ENCODE data around the gene EEF2. TPM values are rescaled to one million over a fixed set of nuclear protein-coding genes. Genes with fewer than 3 reads are reported as not detected.
"Not testable (repeated sequence)": the region's sequence is repeated elsewhere in the genome, so short reads cannot be mapped to it uniquely, and the experiment has no call there.

Gene EEF2
- total and polyA plus RNA-seq, 4 experiments from 2014 or later, result 274 to 2,389 (median 1,518) TPM

- H3K4me3 Mint-ChIP-seq, result peak overlapping the region in 1 of 8 donors; percentile 34
- no peaks in the 10 kb centered on the region for H3K27me3 Mint-ChIP-seq
- H3K27ac Mint-ChIP-seq, result peak overlapping the region in 1 of 7 donors; percentile 47
- peaks cover 9 to 55% (median 20%) of the 10 kb centered on the region in 4 donors for H3K4me1 Mint-ChIP-seq
- Histone ChIP-seq H3K27me3 (ENCODE audit: insufficient read depth, low read length) (no peaks in the 10 kb centered on the region), H3K27ac (ENCODE audit: low read depth, low read length) (no peak overlapping the region), H3K4me1 (ENCODE audit: insufficient read depth, low read length) (peaks cover 38% of the 10 kb centered on the region), H3K9me3 (ENCODE audit: control insufficient read depth in 1 of 2, low read length in 2 of 2) (no peaks in the 10 kb centered on the region), H3K4me3 (ENCODE audit: low read length in 2 of 2) (no peak overlapping the region), H3K36me3 (ENCODE audit: insufficient read depth, low read length) (peaks cover 10% of the 10 kb centered on the region)
- intact Hi-C loops (cut with micrococcal nuclease), result no loop called here
- no peaks in the 10 kb centered on the region for H3K9me3 Mint-ChIP-seq
- CTCF ChIA-PET (ENCODE audit: partially characterized antibody), result no interaction called here
- POLR2A ChIA-PET (ENCODE audit: partially characterized antibody), result interaction anchor here (1.2 kb wide), 1 partner anchor 26 kb away, joined by 3 read pairs; no protein-coding TSS in a partner anchor
- DNase-seq, result no peak
- peaks cover 0 to 21% of the 10 kb centered on the region in 2 donors for H3K36me3 Mint-ChIP-seq
Observed at GRCh38 chr19:4013886-4014540, 28.8 kb upstream of the EEF2 start.

- ChIA-PET POLR2A (ENCODE audit: partially characterized antibody) (interaction anchor here (1.2 kb wide), 1 partner anchor 25 kb away, joined by 3 read pairs; no protein-coding TSS in a partner anchor), CTCF (ENCODE audit: partially characterized antibody) (no interaction called here)
- no peak for DNase-seq
- Mint-ChIP-seq H3K36me3 (peaks cover 0 to 19% of the 10 kb centered on the region in 2 donors), H3K27ac (no peak overlapping the region), H3K27me3 (no peaks in the 10 kb centered on the region), H3K9me3 (no peaks in the 10 kb centered on the region), H3K4me3 (no peak overlapping the region), H3K4me1 (peaks cover 13 to 53% (median 26%) of the 10 kb centered on the region in 4 donors)
- H3K4me1 ChIP-seq (ENCODE audit: insufficient read depth, low read length), result peaks cover 48% of the 10 kb centered on the region
- H3K27ac ChIP-seq (ENCODE audit: low read depth, low read length), result no peak overlapping the region
- H3K27me3 ChIP-seq (ENCODE audit: insufficient read depth, low read length), result no peaks in the 10 kb centered on the region
- H3K9me3 ChIP-seq (ENCODE audit: control insufficient read depth in 1 of 2, low read length in 2 of 2), result no peaks in the 10 kb centered on the region
- intact Hi-C loops (cut with micrococcal nuclease), result no loop called here
- no peak overlapping the region for H3K4me3 ChIP-seq (ENCODE audit: low read length in 2 of 2)
- H3K36me3 ChIP-seq (ENCODE audit: insufficient read depth, low read length), result peaks cover 10% of the 10 kb centered on the region
Observed at GRCh38 chr19:4012975-4013634, 27.8 kb upstream of the EEF2 start.

GRCh38 chr19:4012092-4012974 is 27.1 kb upstream of the EEF2 start:
- Histone ChIP-seq H3K27ac (ENCODE audit: low read depth, low read length) (no peak overlapping the region), H3K36me3 (ENCODE audit: insufficient read depth, low read length) (peaks cover 10% of the 10 kb centered on the region), H3K27me3 (ENCODE audit: insufficient read depth, low read length) (no peaks in the 10 kb centered on the region), H3K4me3 (ENCODE audit: low read length in 2 of 2) (no peak overlapping the region), H3K4me1 (ENCODE audit: insufficient read depth, low read length) (peaks cover 48% of the 10 kb centered on the region), H3K9me3 (ENCODE audit: control insufficient read depth in 1 of 2, low read length in 2 of 2) (no peaks in the 10 kb centered on the region)
- CTCF ChIA-PET (ENCODE audit: partially characterized antibody), result no interaction called here
- Mint-ChIP-seq H3K27ac (no peak overlapping the region), H3K4me1 (peaks cover 13 to 53% (median 26%) of the 10 kb centered on the region in 4 donors), H3K27me3 (no peaks in the 10 kb centered on the region), H3K4me3 (no peak overlapping the region), H3K9me3 (no peaks in the 10 kb centered on the region), H3K36me3 (peaks cover 0 to 18% of the 10 kb centered on the region in 2 donors)
- intact Hi-C loops (cut with micrococcal nuclease), result no loop called here
- no peak for DNase-seq
- POLR2A ChIA-PET (ENCODE audit: partially characterized antibody), result no interaction called here

GRCh38 chr19:4011430-4011829 is 26.2 kb upstream of the EEF2 start:
- POLR2A ChIA-PET (ENCODE audit: partially characterized antibody); H3K36me3 ChIP-seq (ENCODE audit: insufficient read depth, low read length): not testable (repeated sequence)

GRCh38 chr19:4010808-4011110 is 25.5 kb upstream of the EEF2 start:
- Mint-ChIP-seq H3K4me3 (peak overlapping the region in 1 of 8 donors; percentile 3), H3K4me1 (peaks cover 13 to 49% (median 22%) of the 10 kb centered on the region in 4 donors), H3K36me3 (peaks cover 0 to 13% of the 10 kb centered on the region in 2 donors), H3K9me3 (no peaks in the 10 kb centered on the region), H3K27ac (no peak overlapping the region), H3K27me3 (no peaks in the 10 kb centered on the region)
- ChIA-PET POLR2A (ENCODE audit: partially characterized antibody) (no interaction called here), CTCF (ENCODE audit: partially characterized antibody) (no interaction called here)
- Histone ChIP-seq H3K27ac (ENCODE audit: low read depth, low read length) (no peak overlapping the region), H3K4me3 (ENCODE audit: low read length in 2 of 2) (no peak overlapping the region), H3K36me3 (ENCODE audit: insufficient read depth, low read length) (peaks cover 10% of the 10 kb centered on the region), H3K4me1 (ENCODE audit: insufficient read depth, low read length) (peaks cover 54% of the 10 kb centered on the region), H3K27me3 (ENCODE audit: insufficient read depth, low read length) (no peaks in the 10 kb centered on the region), H3K9me3 (ENCODE audit: control insufficient read depth in 1 of 2, low read length in 2 of 2) (no peaks in the 10 kb centered on the region)
- intact Hi-C loops (cut with micrococcal nuclease), result no loop called here
- DNase-seq, result no peak

More at GRCh38 chr19:4011430-4011829, 26.2 kb upstream of the EEF2 start:
- CTCF ChIA-PET (ENCODE audit: partially characterized antibody); H3K4me3 ChIP-seq (ENCODE audit: low read length in 2 of 2); H3K27me3 ChIP-seq (ENCODE audit: insufficient read depth, low read length); H3K9me3 Mint-ChIP-seq; H3K27me3 Mint-ChIP-seq; intact Hi-C loops (cut with micrococcal nuclease); H3K27ac ChIP-seq (ENCODE audit: low read depth, low read length); DNase-seq; H3K9me3 ChIP-seq (ENCODE audit: control insufficient read depth in 1 of 2, low read length in 2 of 2): not testable (repeated sequence)
- Mint-ChIP-seq H3K4me3 (peak overlapping the region in 2 of 8 donors; percentile 43 to 46), H3K36me3 (peaks cover 0 to 15% of the 10 kb centered on the region in 2 donors), H3K27ac (peak overlapping the region in 3 of 7 donors; percentile 12 to 69 (median 22)), H3K4me1 (peaks cover 13 to 52% (median 24%) of the 10 kb centered on the region in 4 donors)
- H3K4me1 ChIP-seq (ENCODE audit: insufficient read depth, low read length), result peaks cover 54% of the 10 kb centered on the region

DNA sequence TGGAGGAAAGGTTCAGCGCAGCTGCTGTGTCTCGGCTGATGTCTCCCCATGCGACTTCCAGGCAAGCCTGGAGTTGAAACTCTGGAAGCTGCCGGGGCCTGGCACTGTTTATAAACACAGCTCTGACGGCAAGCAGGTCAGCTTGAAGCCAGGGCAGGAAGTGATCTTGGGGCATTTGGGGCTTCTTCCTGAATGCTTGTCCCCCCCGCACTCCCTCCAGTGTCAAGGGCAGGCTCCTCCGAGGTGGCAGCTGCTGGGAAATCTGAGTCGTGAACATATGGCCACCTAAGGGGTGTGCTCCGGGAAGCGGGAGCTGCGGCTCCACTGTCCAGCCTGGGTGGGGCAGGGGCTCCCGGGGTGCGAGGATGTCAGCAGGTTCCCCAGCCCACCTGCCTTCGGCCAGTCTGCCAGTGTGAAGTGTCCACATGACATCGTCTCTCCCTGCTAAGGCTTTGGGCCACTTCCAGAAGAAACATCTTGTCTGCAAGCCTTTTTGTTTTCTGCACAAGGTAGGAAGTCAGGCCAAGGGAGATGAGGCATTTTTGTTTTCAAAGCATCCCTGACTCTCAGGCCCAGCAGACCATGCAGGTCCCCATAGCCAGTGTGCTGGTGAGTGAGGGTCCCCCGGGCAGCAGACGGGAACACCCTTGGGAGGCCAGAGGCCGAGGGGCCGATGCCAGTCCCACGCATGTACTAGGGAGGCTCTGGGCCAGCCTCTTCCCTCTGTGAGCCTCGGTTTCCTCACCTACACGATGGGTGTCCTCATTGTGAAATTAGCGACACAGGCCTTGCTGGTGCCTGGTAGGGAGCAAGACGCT is 24.9 kb upstream of the EEF2 start:
- H3K27me3 ChIP-seq (ENCODE audit: insufficient read depth, low read length), result no peaks in the 10 kb centered on the region

More for the DNA sequence above, 24.9 kb upstream of the EEF2 start:
- H3K36me3 Mint-ChIP-seq, result peaks cover 0 to 13% of the 10 kb centered on the region in 2 donors
- Histone ChIP-seq H3K9me3 (ENCODE audit: control insufficient read depth in 1 of 2, low read length in 2 of 2) (no peaks in the 10 kb centered on the region), H3K4me1 (ENCODE audit: insufficient read depth, low read length) (peaks cover 54% of the 10 kb centered on the region), H3K36me3 (ENCODE audit: insufficient read depth, low read length) (peaks cover 10% of the 10 kb centered on the region), H3K27ac (ENCODE audit: low read depth, low read length) (no peak overlapping the region), H3K4me3 (ENCODE audit: low read length in 2 of 2) (no peak overlapping the region)
- no peaks in the 10 kb centered on the region for H3K9me3 Mint-ChIP-seq
- ChIA-PET CTCF (ENCODE audit: partially characterized antibody) (no interaction called here), POLR2A (ENCODE audit: partially characterized antibody) (interaction anchor here (0.8 to 1.4 kb wide), 2 partner anchors 19 to 30 kb away, joined by 3 to 4 read pairs; no protein-coding TSS in a partner anchor)
- H3K27me3 Mint-ChIP-seq, result no peaks in the 10 kb centered on the region
- H3K4me3 Mint-ChIP-seq, result peak overlapping the region in 3 of 8 donors; percentile 42 to 48 (median 43)
- H3K27ac Mint-ChIP-seq, result peak overlapping the region in 1 of 7 donors; percentile 68
- intact Hi-C loops (cut with micrococcal nuclease), result no loop called here
- DNase-seq, result no peak
- peaks cover 13 to 49% (median 22%) of the 10 kb centered on the region in 4 donors for H3K4me1 Mint-ChIP-seq
